NCI-H2029 treated with DMSO at 0.1 percent for 48 hours (cell line): ENCODE measurements around the gene THAP3.
A peak's percentile ranks its signal among the peaks of the same experiment; 100 is the strongest.
"Not testable (repeated sequence)": the region's sequence is repeated elsewhere in the genome, so short reads cannot be mapped to it uniquely, and the experiment has no call there.

Experiments
- DNase-seq: peaks from one replicate; lab custom pipeline; 2025; lab: John Stamatoyannopoulos, UW

The THAP3 gene

GRCh38 chr1:6591222-6591621, 33.4 kb upstream of the THAP3 start:
- no peak for DNase-seq

GRCh38 chr1:6591644-6592043, 33.0 kb upstream of the THAP3 start:
- no peak for DNase-seq

- DNase-seq = no peak
Measured at GRCh38 chr1:6592441-6592840, 32.2 kb upstream of the THAP3 start.

- no peak for DNase-seq
Measured at GRCh38 chr1:6592865-6593593, 31.6 kb upstream of the THAP3 start.

GRCh38 chr1:6593810-6594209, 30.9 kb upstream of the THAP3 start:
- DNase-seq = no peak

GRCh38 chr1:6594977-6595740, 29.5 kb upstream of the THAP3 start:
- no peak for DNase-seq

GRCh38 chr1:6596351-6596750, 28.3 kb upstream of the THAP3 start:
- no peak for DNase-seq

GRCh38 chr1:6596886-6597776, 27.5 kb upstream of the THAP3 start:
- DNase-seq = no peak

- DNase-seq = no peak
Measured at GRCh38 chr1:6597777-6598131, 26.9 kb upstream of the THAP3 start.

- no peak for DNase-seq
Measured at GRCh38 chr1:6599141-6599975, 25.3 kb upstream of the THAP3 start.

GRCh38 chr1:6599991-6600390, 24.7 kb upstream of the THAP3 start:
- DNase-seq = not testable (repeated sequence)

GRCh38 chr1:6600410-6601048, 24.1 kb upstream of the THAP3 start:
- DNase-seq = no peak

GRCh38 chr1:6601049-6601922, 23.4 kb upstream of the THAP3 start:
- peak; percentile 24 for DNase-seq

- no peak for DNase-seq
Measured at GRCh38 chr1:6601923-6602668, 22.6 kb upstream of the THAP3 start.

- peak; percentile 23 for DNase-seq
Measured at GRCh38 chr1:6602669-6603237, 21.9 kb upstream of the THAP3 start, which contains the start of gene KLHL21. KLHL21 (minus strand) TSS chr1:6602869; CDS start chr1:6602817, 52 bp downstream.

GRCh38 chr1:6603238-6603914, 21.3 kb upstream of the THAP3 start:
- DNase-seq = no peak

- DNase-seq = no peak
Measured at GRCh38 chr1:6603915-6604558, 20.6 kb upstream of the THAP3 start.
